Mesothelial cell of epicardium (in vitro differentiated cells): ENCODE data around the gene NYAP2. TPM values are rescaled to one million over a fixed set of nuclear protein-coding genes. Genes with fewer than 3 reads are reported as not detected.

Source experiments
- DNase-seq, 2 experiments: peaks; one replicate each; pipeline ENCODE4 v3.0.0; 2021; ENCODE audit warnings: low spot score in 2 of 2; ENCODE audit not compliant: unreplicated experiment in 2 of 2
- H3K27ac Mint-ChIP-seq: 2 replicates; pipeline ENCODE4 v1.8.0; 2021; ENCODE audit warnings: mixed read lengths
- H3K27me3 Mint-ChIP-seq: 2 replicates; pipeline ENCODE4 v1.8.0; 2021; ENCODE audit warnings: low read depth, mixed read lengths
- H3K36me3 Mint-ChIP-seq: 2 replicates; pipeline ENCODE4 v1.8.0; 2021; ENCODE audit warnings: mixed read lengths
- H3K4me1 Mint-ChIP-seq: 2 replicates; pipeline ENCODE4 v1.8.0; 2021; ENCODE audit warnings: mixed read lengths
- H3K4me3 Mint-ChIP-seq: 2 replicates; pipeline ENCODE4 v1.8.0; 2021; ENCODE audit warnings: mild to moderate bottlenecking, moderate library complexity, mixed read lengths
- H3K9me3 Mint-ChIP-seq: 2 replicates; pipeline ENCODE4 v1.8.0; 2021; ENCODE audit warnings: mixed read lengths
- CTCF ChIP-seq: fragments of 200-600 bp; sonication (generic); IDR thresholded peaks from one replicate; pipeline ENCODE4 v1.5.0; 2021; ENCODE audit warnings: antibody characterized with exemption; ENCODE audit not compliant: unreplicated experiment
- total RNA-seq: library from RNA; stranded (reverse); gene quantifications from 3 replicates; pipeline ENCODE4 v1.2.1, GENCODE V29; 2021

The NYAP2 gene
- total RNA-seq, 1 donor from 2014 or later, result not detected

GRCh38 chr2:225515033-225515432 is 115.5 kb downstream of the NYAP2 start:
- Mint-ChIP-seq H3K36me3 (no peaks in the 10 kb centered on the region), H3K27me3 (peaks cover 3% of the 10 kb centered on the region), H3K9me3 (no peaks in the 10 kb centered on the region), H3K27ac (no peak overlapping the region), H3K4me1 (peaks cover 6% of the 10 kb centered on the region), H3K4me3 (no peak overlapping the region)
- DNase-seq, result no peak
- TF ChIP-seq CTCF, result no peak

GRCh38 chr2:225526760-225527390 is 127.4 kb downstream of the NYAP2 start:
- H3K4me3 Mint-ChIP-seq, result no peak overlapping the region
- no peaks in the 10 kb centered on the region for H3K36me3 Mint-ChIP-seq
- peaks cover 4% of the 10 kb centered on the region for H3K4me1 Mint-ChIP-seq
- peaks cover 31% of the 10 kb centered on the region for H3K27me3 Mint-ChIP-seq
- no peak for DNase-seq
- no peak overlapping the region for H3K27ac Mint-ChIP-seq
- H3K9me3 Mint-ChIP-seq, result no peaks in the 10 kb centered on the region
- no peak for TF ChIP-seq CTCF

- no peak overlapping the region for H3K27ac Mint-ChIP-seq
- no peaks in the 10 kb centered on the region for H3K9me3 Mint-ChIP-seq
- no peak overlapping the region for H3K4me3 Mint-ChIP-seq
- DNase-seq, result no peak
- H3K27me3 Mint-ChIP-seq, result peaks cover 11% of the 10 kb centered on the region
- H3K36me3 Mint-ChIP-seq, result no peaks in the 10 kb centered on the region
- H3K4me1 Mint-ChIP-seq, result peaks cover 7% of the 10 kb centered on the region
- no peak for TF ChIP-seq CTCF
Measured at GRCh38 chr2:225531559-225531958, 132.0 kb downstream of the NYAP2 start.

GRCh38 chr2:225532096-225532495 is 132.6 kb downstream of the NYAP2 start:
- Mint-ChIP-seq H3K36me3 (no peaks in the 10 kb centered on the region), H3K27me3 (peaks cover 6% of the 10 kb centered on the region), H3K4me3 (no peak overlapping the region), H3K9me3 (no peaks in the 10 kb centered on the region), H3K27ac (no peak overlapping the region), H3K4me1 (peaks cover 7% of the 10 kb centered on the region)
- DNase-seq, result no peak
- no peak for TF ChIP-seq CTCF

GRCh38 chr2:225534037-225534436 is 134.5 kb downstream of the NYAP2 start:
- peaks cover 7% of the 10 kb centered on the region for H3K4me1 Mint-ChIP-seq

More at GRCh38 chr2:225534037-225534436, 134.5 kb downstream of the NYAP2 start:
- Mint-ChIP-seq H3K27me3 (peaks cover 3% of the 10 kb centered on the region), H3K27ac (no peak overlapping the region), H3K36me3 (no peaks in the 10 kb centered on the region), H3K9me3 (no peaks in the 10 kb centered on the region), H3K4me3 (no peak overlapping the region)
- DNase-seq, result no peak
- no peak for TF ChIP-seq CTCF
